Neural crest cell (in vitro differentiated cells): Measurements from ENCODE around the gene TSC22D3. TPM values are rescaled to one million over a fixed set of nuclear protein-coding genes. Genes with fewer than 3 reads are reported as not detected.

Source experiments
- DNase-seq: peaks from one replicate; pipeline ENCODE4 v3.0.0; 2021; ENCODE audit warnings: low read depth, mixed read lengths, low spot score
- H3K27ac Mint-ChIP-seq: one replicate; pipeline ENCODE4 v1.8.0; 2021; ENCODE audit warnings: mild to moderate bottlenecking, mixed read lengths; ENCODE audit not compliant: unreplicated experiment
- H3K27me3 Mint-ChIP-seq: 2 replicates; pipeline ENCODE4 v1.8.0; 2021; ENCODE audit warnings: low read depth, mild to moderate bottlenecking, mixed read lengths
- H3K36me3 Mint-ChIP-seq: 2 replicates; pipeline ENCODE4 v1.8.0; 2021; ENCODE audit warnings: low read depth, mild to moderate bottlenecking, mixed read lengths
- H3K4me1 Mint-ChIP-seq: 2 replicates; pipeline ENCODE4 v1.8.0; 2021; ENCODE audit warnings: mixed read lengths
- H3K4me3 Mint-ChIP-seq: one replicate; pipeline ENCODE4 v1.8.0; 2021; ENCODE audit warnings: mild to moderate bottlenecking, mixed read lengths
- H3K9me3 Mint-ChIP-seq: 2 replicates; pipeline ENCODE4 v1.8.0; 2021; ENCODE audit warnings: mixed read lengths
- total RNA-seq: library from RNA; stranded (reverse); gene quantifications from 2 replicates; pipeline ENCODE4 v1.2.1, GENCODE V29; 2021
- TF ChIP-seq, protein P1 (sequence below): fragments of 200-600 bp; sonication (generic); conservative IDR thresholded peaks from 2 replicates; pipeline ENCODE4 v1.5.0; 2021; ENCODE audit warnings: antibody characterized with exemption, mild to moderate bottlenecking

The TSC22D3 gene
- total RNA-seq, 1 donor from 2014 or later, result 22.3 TPM

DNA sequence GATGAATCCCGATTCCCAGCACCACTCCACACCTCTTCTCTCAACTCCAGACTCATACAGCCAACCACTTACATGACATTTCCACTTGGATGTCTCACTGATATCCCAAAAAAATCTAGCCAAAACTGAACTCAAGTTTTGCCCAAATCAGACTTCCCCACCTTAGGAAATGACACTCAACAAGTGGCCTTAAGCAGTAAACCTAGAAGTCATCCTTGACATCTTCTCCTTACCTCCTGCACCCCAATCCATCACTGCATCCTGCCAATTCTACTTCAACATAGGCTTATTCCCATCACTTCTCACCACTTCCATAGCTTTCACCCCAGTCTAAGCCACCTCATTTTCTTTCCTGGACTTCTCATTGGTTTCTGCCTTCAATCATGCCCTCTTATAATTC, 108.2 kb downstream of the TSC22D3 start:
- peaks cover 2% of the 10 kb centered on the region for H3K9me3 Mint-ChIP-seq
- no peak overlapping the region for H3K27ac Mint-ChIP-seq
- TF ChIP-seq, protein P1, sequence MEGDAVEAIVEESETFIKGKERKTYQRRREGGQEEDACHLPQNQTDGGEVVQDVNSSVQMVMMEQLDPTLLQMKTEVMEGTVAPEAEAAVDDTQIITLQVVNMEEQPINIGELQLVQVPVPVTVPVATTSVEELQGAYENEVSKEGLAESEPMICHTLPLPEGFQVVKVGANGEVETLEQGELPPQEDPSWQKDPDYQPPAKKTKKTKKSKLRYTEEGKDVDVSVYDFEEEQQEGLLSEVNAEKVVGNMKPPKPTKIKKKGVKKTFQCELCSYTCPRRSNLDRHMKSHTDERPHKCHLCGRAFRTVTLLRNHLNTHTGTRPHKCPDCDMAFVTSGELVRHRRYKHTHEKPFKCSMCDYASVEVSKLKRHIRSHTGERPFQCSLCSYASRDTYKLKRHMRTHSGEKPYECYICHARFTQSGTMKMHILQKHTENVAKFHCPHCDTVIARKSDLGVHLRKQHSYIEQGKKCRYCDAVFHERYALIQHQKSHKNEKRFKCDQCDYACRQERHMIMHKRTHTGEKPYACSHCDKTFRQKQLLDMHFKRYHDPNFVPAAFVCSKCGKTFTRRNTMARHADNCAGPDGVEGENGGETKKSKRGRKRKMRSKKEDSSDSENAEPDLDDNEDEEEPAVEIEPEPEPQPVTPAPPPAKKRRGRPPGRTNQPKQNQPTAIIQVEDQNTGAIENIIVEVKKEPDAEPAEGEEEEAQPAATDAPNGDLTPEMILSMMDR, result no peak
- DNase-seq, result no peak
- no peak overlapping the region for H3K4me3 Mint-ChIP-seq
- no peaks in the 10 kb centered on the region for H3K27me3 Mint-ChIP-seq
- peaks cover 4% of the 10 kb centered on the region for H3K4me1 Mint-ChIP-seq
- H3K36me3 Mint-ChIP-seq, result no peaks in the 10 kb centered on the region

DNA sequence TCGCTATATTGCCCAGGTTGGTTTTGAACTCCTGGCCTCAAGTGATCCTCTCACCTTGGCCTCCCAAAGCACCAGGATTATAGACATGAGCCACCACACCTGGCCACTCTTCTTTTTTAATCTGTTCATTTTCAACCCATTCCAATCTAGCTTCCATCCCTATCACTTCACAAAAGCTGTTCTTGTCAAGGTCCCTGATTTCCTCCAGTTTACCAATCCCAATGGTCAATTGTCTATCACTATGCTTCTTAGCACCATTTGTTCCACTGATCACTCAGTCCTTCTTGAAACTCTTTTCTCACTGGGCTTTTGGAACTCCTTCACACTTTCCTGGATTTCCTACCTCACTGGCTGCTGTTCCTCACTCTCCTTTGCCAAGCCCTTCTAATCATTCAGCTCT, 108.7 kb downstream of the TSC22D3 start:
- no peak overlapping the region for H3K27ac Mint-ChIP-seq
- no peaks in the 10 kb centered on the region for H3K27me3 Mint-ChIP-seq
- H3K4me1 Mint-ChIP-seq, result peaks cover 9% of the 10 kb centered on the region
- TF ChIP-seq, protein P1, result no peak
- no peaks in the 10 kb centered on the region for H3K36me3 Mint-ChIP-seq
- DNase-seq, result no peak
- peaks cover 2% of the 10 kb centered on the region for H3K9me3 Mint-ChIP-seq
- H3K4me3 Mint-ChIP-seq, result no peak overlapping the region

Other genes with a start within 250 kb of the TSC22D3 start
- 68.6 and 71.2 TPM in 2 replicates for gene PRPS1, start 147.3 kb downstream of the TSC22D3 start, total RNA-seq
- not detected in 2 replicates for gene NCBP2L, start 1.9 kb upstream of the TSC22D3 start, total RNA-seq
- gene MID2, start 50.1 kb upstream of the TSC22D3 start, total RNA-seq, result 5.1 and 5.5 TPM in 2 replicates
- gene TEX13B, start 206.6 kb upstream of the TSC22D3 start, total RNA-seq, result not detected in 2 replicates